Esophagus muscularis mucosa (tissue), 4 donors: Measurements from ENCODE around the gene PSMD7. TPM values are rescaled to one million over a fixed set of nuclear protein-coding genes. Genes with fewer than 3 reads are reported as not detected.
A peak's percentile ranks its signal among the peaks of the same experiment; 100 is the strongest.

ENCODE experiments used
- DNase-seq: peaks from one replicate; pipeline ENCODE4 v3.0.0-alpha.2; 2017; ENCODE audit errors: extremely low spot score
- H3K27ac ChIP-seq, 4 donors: fragments of 200-600 bp; sonication (generic); replicated peaks in 1 of 4; 1 replicate in 3 of 4; 2 replicates in 1 of 4; pipeline ENCODE4 v1.5.1; 2016 to 2019; ENCODE audit warnings: mild to moderate bottlenecking in 1 of 4
- H3K27me3 ChIP-seq, 4 donors: fragments of 200-600 bp; sonication (generic); one replicate each; pipeline versions ENCODE4 v1.5.1 to v1.6.0; 2016 to 2019
- H3K36me3 ChIP-seq, 4 donors: fragments of 200-600 bp; sonication (generic); one replicate each; pipeline ENCODE4 v1.5.1; 2016 to 2019
- H3K4me1 ChIP-seq, 4 donors: fragments of 200-600 bp; sonication (generic); one replicate each; pipeline ENCODE4 v1.5.1; 2016 to 2019
- H3K4me3 ChIP-seq, 4 donors: fragments of 200-600 bp; sonication (generic); 1 replicate in 2 of 4; 2 replicates in 2 of 4; pipeline ENCODE4 v1.5.1; 2016 to 2019; ENCODE audit warnings: mild to moderate bottlenecking in 4 of 4, moderate library complexity in 1 of 4
- H3K9me3 ChIP-seq, 4 donors: fragments of 200-600 bp; sonication (generic); 1 replicate in 3 of 4; 2 replicates in 1 of 4; pipeline ENCODE4 v1.5.1; 2016 to 2019
- EP300 ChIP-seq: sonication (generic); formaldehyde crosslinking; IDR thresholded peaks from one replicate; pipeline ENCODE4 v1.6.1; 2017; ENCODE audit warnings: antibody characterized with exemption
- POLR2A ChIP-seq: fragments of 450-650 bp; IDR thresholded peaks from one replicate; pipeline ENCODE4 v1.6.1; 2017; ENCODE audit warnings: antibody characterized with exemption, moderate library complexity, mild to moderate bottlenecking, low read depth
- POLR2AphosphoS5 ChIP-seq, 2 donors: sonication (generic); formaldehyde crosslinking; IDR thresholded peaks; one replicate each; pipeline ENCODE4 v1.6.1; 2017; ENCODE audit warnings: antibody characterized with exemption in 2 of 2
- WGBS: methylation state at CpG from one replicate; pipeline ENCODE4 v1.1.5; 2018; 5-methylcytosine and 5-hydroxymethylcytosine counted together
- intact Hi-C: fragments of 100-400 bp; cut with DNase I; formaldehyde crosslinking; loops from one replicate; pipeline ENCODE4 v1.15.1; 2023
- total RNA-seq, 4 donors: library from RNA; depleted of rRNA; stranded (reverse); fragments of >200 nt; gene quantifications; one replicate each; pipeline versions ENCODE4 v1.1.0 to v1.2.1, GENCODE V29; 2016
- TF ChIP-seq, protein P1 (sequence below), 3 experiments: fragments of 200-600 bp in 2 of 3; fragments of 450-650 bp in 1 of 3; sonication (generic) in 2 of 3; IDR thresholded peaks; one replicate each; pipeline ENCODE4 v1.5.1; 2017 to 2019; ENCODE audit warnings: antibody characterized with exemption in 3 of 3, mild to moderate bottlenecking in 2 of 3, moderate library complexity in 1 of 3

PSMD7 gene
- total RNA-seq, 4 donors from 2014 or later: 75.6 to 94.4 (median 87.7) TPM

DNA sequence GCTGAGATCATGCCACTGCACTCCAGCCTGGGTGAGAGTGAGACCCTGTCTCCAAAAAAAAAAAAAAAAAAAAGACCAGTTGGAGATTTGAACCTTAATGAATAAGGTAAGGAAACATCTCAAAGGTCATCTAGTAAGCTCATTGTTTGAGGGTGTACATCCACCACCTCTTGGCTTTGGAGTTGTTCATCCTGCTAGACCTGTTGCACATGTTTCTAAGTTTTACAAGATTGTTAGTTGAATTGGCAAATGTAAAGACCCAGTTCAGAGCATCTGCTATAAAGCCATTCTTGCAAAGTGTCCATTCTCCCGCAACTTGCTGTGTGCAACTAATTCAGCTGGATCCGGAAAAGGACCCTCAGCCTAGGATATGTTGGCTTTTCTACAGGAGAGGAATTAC, 1.5 kb downstream of the PSMD7 start:
- Histone ChIP-seq H3K9me3 (no peaks in the 10 kb centered on the region), H3K27ac (peak overlapping the region in 2 of 4 donors; percentile 87 to 91), H3K36me3 (peaks cover 28 to 50% (median 39%) of the 10 kb centered on the region in 4 donors), H3K27me3 (no peaks in the 10 kb centered on the region), H3K4me3 (peak overlapping the region; percentile 66 to 94 (median 91)), H3K4me1 (peaks cover 33 to 42% (median 35%) of the 10 kb centered on the region in 4 donors)
- DNase-seq: no peak
- 85% methylated on average over 2 of the region's 2 CpGs for WGBS
- TF ChIP-seq POLR2A: no peak
- TF ChIP-seq POLR2AphosphoS5 (IDR thresholded peaks at IDR 0.05): no peak
- TF ChIP-seq EP300: no peak
- TF ChIP-seq, protein P1, sequence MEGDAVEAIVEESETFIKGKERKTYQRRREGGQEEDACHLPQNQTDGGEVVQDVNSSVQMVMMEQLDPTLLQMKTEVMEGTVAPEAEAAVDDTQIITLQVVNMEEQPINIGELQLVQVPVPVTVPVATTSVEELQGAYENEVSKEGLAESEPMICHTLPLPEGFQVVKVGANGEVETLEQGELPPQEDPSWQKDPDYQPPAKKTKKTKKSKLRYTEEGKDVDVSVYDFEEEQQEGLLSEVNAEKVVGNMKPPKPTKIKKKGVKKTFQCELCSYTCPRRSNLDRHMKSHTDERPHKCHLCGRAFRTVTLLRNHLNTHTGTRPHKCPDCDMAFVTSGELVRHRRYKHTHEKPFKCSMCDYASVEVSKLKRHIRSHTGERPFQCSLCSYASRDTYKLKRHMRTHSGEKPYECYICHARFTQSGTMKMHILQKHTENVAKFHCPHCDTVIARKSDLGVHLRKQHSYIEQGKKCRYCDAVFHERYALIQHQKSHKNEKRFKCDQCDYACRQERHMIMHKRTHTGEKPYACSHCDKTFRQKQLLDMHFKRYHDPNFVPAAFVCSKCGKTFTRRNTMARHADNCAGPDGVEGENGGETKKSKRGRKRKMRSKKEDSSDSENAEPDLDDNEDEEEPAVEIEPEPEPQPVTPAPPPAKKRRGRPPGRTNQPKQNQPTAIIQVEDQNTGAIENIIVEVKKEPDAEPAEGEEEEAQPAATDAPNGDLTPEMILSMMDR (IDR thresholded peaks at IDR 0.05): no peak
- intact Hi-C loops: loop anchor here (10.0 kb wide), 1 partner anchor 67 kb away; no protein-coding TSS in a partner anchor

DNA sequence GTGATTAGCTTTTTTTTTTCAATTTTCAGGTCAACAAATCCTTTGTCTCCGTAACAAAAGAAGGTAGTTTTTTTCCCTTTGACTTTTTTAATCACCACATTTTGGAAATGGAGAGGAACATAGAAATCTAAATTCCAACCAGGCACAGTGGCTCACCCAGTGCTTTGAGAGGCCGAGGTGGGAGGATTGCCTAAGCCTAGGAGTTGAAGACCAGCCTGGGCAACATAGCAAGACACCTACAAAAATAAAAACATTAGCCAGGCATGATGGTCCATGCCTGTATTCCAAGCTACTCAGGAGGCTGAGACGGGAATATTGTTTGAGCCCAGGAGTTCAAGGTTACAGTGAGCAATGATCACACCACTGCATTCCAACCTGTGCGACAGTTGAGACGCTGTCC, 5.7 kb downstream of the PSMD7 start:
- no peak for TF ChIP-seq POLR2A
- no peak for DNase-seq
- 89% methylated on average over 5 of the region's 5 CpGs for WGBS
- Histone ChIP-seq H3K4me3 (no peak overlapping the region), H3K9me3 (no peaks in the 10 kb centered on the region), H3K36me3 (peaks cover 62 to 92% (median 81%) of the 10 kb centered on the region in 4 donors), H3K27me3 (no peaks in the 10 kb centered on the region), H3K27ac (no peak overlapping the region), H3K4me1 (peaks cover 22 to 38% (median 25%) of the 10 kb centered on the region in 4 donors)
- intact Hi-C loops: loop anchor here (10.0 kb wide), 1 partner anchor 322 kb away; no protein-coding TSS in a partner anchor

DNA sequence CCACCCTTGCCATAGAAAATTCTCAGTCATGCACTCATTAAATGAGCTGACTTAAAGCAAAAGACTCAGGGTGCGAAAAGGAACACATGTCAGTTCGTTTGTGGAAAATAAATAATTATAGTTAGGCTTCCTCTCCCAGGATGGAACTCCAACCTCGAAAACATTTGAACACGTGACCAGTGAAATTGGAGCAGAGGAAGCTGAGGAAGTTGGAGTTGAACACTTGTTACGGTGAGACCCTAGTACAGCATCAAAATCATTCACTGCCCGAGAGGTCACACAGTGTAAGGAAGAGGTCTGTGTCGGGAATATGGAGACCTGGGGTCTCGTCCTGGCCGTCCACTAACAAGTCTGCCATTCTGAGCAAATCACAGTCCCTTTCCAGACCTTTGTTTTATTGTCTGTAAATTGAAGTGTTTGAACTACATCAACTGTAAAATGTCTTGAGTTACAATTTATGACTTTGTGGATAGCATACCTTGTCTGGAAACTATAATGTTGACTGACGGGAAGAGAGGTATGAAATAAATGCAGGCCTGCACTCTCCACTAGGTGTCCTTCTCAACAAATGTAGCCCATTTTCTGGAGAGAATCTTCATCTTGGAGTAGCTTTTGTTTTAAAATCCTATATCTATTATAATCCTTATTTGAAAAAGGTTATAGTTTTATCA, 7.7 kb downstream of the PSMD7 start:
- 77% methylated on average over 10 of the region's 10 CpGs for WGBS
- H3K27ac ChIP-seq: no peak overlapping the region
- TF ChIP-seq POLR2A (no peak), POLR2AphosphoS5 (IDR thresholded peaks at IDR 0.05) (peak in 1 of 2 donors; percentile 5), EP300 (no peak)
- TF ChIP-seq, protein P1 (IDR thresholded peaks at IDR 0.05): peak in 1 of 3 experiments; percentile 11
- no peak for DNase-seq
- intact Hi-C loops: loop anchor here (10.0 kb wide), 1 partner anchor 321 kb away; no protein-coding TSS in a partner anchor
- H3K36me3 ChIP-seq: peaks cover 62 to 88% (median 80%) of the 10 kb centered on the region in 4 donors
- peaks cover 3 to 20% (median 6%) of the 10 kb centered on the region in 4 donors for H3K4me1 ChIP-seq
- H3K27me3 ChIP-seq: no peaks in the 10 kb centered on the region
- H3K4me3 ChIP-seq: no peak overlapping the region
- no peaks in the 10 kb centered on the region for H3K9me3 ChIP-seq

DNA sequence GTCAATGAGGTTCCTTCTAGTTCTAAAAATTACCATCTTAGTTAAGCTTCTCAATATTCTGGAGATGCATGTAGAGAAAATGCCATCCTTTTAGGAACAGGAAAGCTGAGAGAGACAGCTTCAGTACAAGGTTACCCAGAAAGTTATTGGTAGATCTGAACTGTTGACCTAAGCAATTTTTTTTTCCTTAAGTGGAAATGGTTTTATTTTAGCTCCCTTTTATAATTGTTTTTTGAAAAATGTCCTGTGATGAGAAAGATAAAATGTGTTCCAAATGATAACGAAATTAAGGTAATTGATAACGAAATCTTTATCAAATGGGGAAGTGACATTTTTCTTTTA, 8.2 kb downstream of the PSMD7 start:
- Histone ChIP-seq H3K9me3 (no peaks in the 10 kb centered on the region), H3K4me1 (peaks cover 0 to 15% (median under 1%) of the 10 kb centered on the region in 4 donors), H3K4me3 (no peak overlapping the region), H3K36me3 (peaks cover 62 to 83% (median 77%) of the 10 kb centered on the region in 4 donors), H3K27ac (no peak overlapping the region), H3K27me3 (no peaks in the 10 kb centered on the region)
- 82% methylated on average over 2 of the region's 2 CpGs for WGBS
- intact Hi-C loops: loop anchor here (10.0 kb wide), 1 partner anchor 320 kb away; no protein-coding TSS in a partner anchor
- TF ChIP-seq POLR2A (no peak), EP300 (no peak)
- DNase-seq: no peak

DNA sequence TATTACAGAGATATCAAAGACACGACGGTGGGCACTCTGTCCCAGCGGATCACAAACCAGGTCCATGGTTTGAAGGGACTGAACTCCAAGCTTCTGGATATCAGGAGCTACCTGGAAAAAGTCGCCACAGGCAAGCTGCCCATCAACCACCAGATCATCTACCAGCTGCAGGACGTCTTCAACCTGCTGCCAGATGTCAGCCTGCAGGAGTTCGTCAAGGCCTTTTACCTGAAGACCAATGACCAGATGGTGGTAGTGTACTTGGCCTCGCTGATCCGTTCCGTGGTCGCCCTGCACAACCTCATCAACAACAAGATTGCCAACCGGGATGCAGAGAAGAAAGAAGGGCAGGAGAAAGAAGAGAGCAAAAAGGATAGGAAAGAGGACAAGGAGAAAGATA, 8.7 kb downstream of the PSMD7 start:
- H3K4me3 ChIP-seq: no peak overlapping the region
- 73% methylated on average over 11 of the region's 11 CpGs for WGBS
- no peak for DNase-seq
- intact Hi-C loops: loop anchor here (10.0 kb wide), 1 partner anchor 320 kb away; no protein-coding TSS in a partner anchor
- H3K27me3 ChIP-seq: no peaks in the 10 kb centered on the region
- H3K4me1 ChIP-seq: peaks cover 0 to 12% (median 0%) of the 10 kb centered on the region in 4 donors
- H3K36me3 ChIP-seq: peaks cover 60 to 78% (median 73%) of the 10 kb centered on the region in 4 donors
- no peak overlapping the region for H3K27ac ChIP-seq
- no peaks in the 10 kb centered on the region for H3K9me3 ChIP-seq
- TF ChIP-seq, protein P1 (IDR thresholded peaks at IDR 0.05): no peak
- TF ChIP-seq EP300 (no peak), POLR2AphosphoS5 (IDR thresholded peaks at IDR 0.05) (no peak), POLR2A (no peak)
